ENCODE measurements around the gene PAPPA. TPM values are rescaled to one million over a fixed set of nuclear protein-coding genes. Genes with fewer than 3 reads are reported as not detected.

PAPPA gene
- total RNA-seq, 1 donor from 2014 or later = 0.69 TPM

- intact Hi-C loops (cut with micrococcal nuclease) = no loop called here
- Histone ChIP-seq H3K4me3 (no peak overlapping the region), H3K4me1 (no peaks in the 10 kb centered on the region), H3K9me3 (replicated peaks) (no peaks in the 10 kb centered on the region), H3K27ac (replicated peaks) (no peak overlapping the region), H3K27me3 (ENCODE audit: low read depth) (no peaks in the 10 kb centered on the region), H3K36me3 (peaks cover 5% of the 10 kb centered on the region)
- no peak for DNase-seq
- TF ChIP-seq CTCF (IDR thresholded peaks at IDR 0.05; ENCODE audit: borderline replicate concordance) = no peak
These were observed 85.3 kb downstream of the PAPPA start for GRCh38 chr9:116238776-116239340.

- no peaks in the 10 kb centered on the region for H3K4me1 ChIP-seq
- intact Hi-C loops (cut with micrococcal nuclease) = no loop called here
- H3K36me3 ChIP-seq = peaks cover 5% of the 10 kb centered on the region
- no peak for TF ChIP-seq CTCF (IDR thresholded peaks at IDR 0.05; ENCODE audit: borderline replicate concordance)
- no peak overlapping the region for H3K4me3 ChIP-seq
- H3K9me3 ChIP-seq (replicated peaks) = no peaks in the 10 kb centered on the region
- no peaks in the 10 kb centered on the region for H3K27me3 ChIP-seq (ENCODE audit: low read depth)
- no peak overlapping the region for H3K27ac ChIP-seq (replicated peaks)
- no peak for DNase-seq
These were observed 90.1 kb downstream of the PAPPA start for GRCh38 chr9:116243708-116244107.

GRCh38 chr9:116247284-116247683 lies 93.7 kb downstream of the PAPPA start:
- no peak for TF ChIP-seq CTCF (IDR thresholded peaks at IDR 0.05; ENCODE audit: borderline replicate concordance)
- Histone ChIP-seq H3K27ac (replicated peaks) (no peak overlapping the region), H3K4me3 (no peak overlapping the region), H3K36me3 (peaks cover 5% of the 10 kb centered on the region), H3K27me3 (ENCODE audit: low read depth) (no peaks in the 10 kb centered on the region), H3K4me1 (no peaks in the 10 kb centered on the region), H3K9me3 (replicated peaks) (no peaks in the 10 kb centered on the region)
- DNase-seq = no peak
- intact Hi-C loops (cut with micrococcal nuclease) = no loop called here

- TF ChIP-seq CTCF (IDR thresholded peaks at IDR 0.05; ENCODE audit: borderline replicate concordance) = no peak
- intact Hi-C loops (cut with micrococcal nuclease) = no loop called here
- Histone ChIP-seq H3K4me1 (no peaks in the 10 kb centered on the region), H3K27ac (replicated peaks) (no peak overlapping the region), H3K4me3 (no peak overlapping the region), H3K27me3 (ENCODE audit: low read depth) (no peaks in the 10 kb centered on the region), H3K9me3 (replicated peaks) (no peaks in the 10 kb centered on the region), H3K36me3 (peaks cover 3% of the 10 kb centered on the region)
- no peak for DNase-seq
These were observed 94.3 kb downstream of the PAPPA start for GRCh38 chr9:116247791-116248374.

GRCh38 chr9:116250891-116251290 lies 97.3 kb downstream of the PAPPA start:
- no peak for DNase-seq
- Histone ChIP-seq H3K27me3 (ENCODE audit: low read depth) (no peaks in the 10 kb centered on the region), H3K9me3 (replicated peaks) (no peaks in the 10 kb centered on the region), H3K27ac (replicated peaks) (no peak overlapping the region), H3K4me1 (no peaks in the 10 kb centered on the region), H3K4me3 (no peak overlapping the region), H3K36me3 (no peaks in the 10 kb centered on the region)
- no peak for TF ChIP-seq CTCF (IDR thresholded peaks at IDR 0.05; ENCODE audit: borderline replicate concordance)
- intact Hi-C loops (cut with micrococcal nuclease) = no loop called here

All from left ventricle myocardium inferior (tissue), 1 donor.